ENCODE data around the gene PXN.

GRCh38 chr12:120264086-120264903, 1.2 kb downstream of the PXN start:
- TF ChIP-seq SMAD1 (IDR thresholded peaks at IDR 0.05; ENCODE audit: low read depth, partially characterized antibody) (no peak), SP1 (IDR thresholded peaks at IDR 0.05; ENCODE audit: low read depth, low read length) (no peak), ZBTB4 (CRISPR knock-in tag; IDR thresholded peaks at IDR 0.05) (no peak), JUND (IDR thresholded peaks at IDR 0.05; ENCODE audit: low read depth, low read length) (no peak), POLR2AphosphoS2 (IDR thresholded peaks at IDR 0.05; ENCODE audit: low read depth, low read length) (no peak), MAX (IDR thresholded peaks at IDR 0.05; ENCODE audit: low read depth, low read length) (no peak), ZBTB11 (CRISPR knock-in tag; IDR thresholded peaks at IDR 0.05) (no peak), CEBPB (IDR thresholded peaks at IDR 0.05; ENCODE audit: borderline replicate concordance in 1 of 2, low read depth in 2 of 2, low read length in 2 of 2) (no peak), CTCF (IDR thresholded peaks at IDR 0.05 in 2 of 3, conservative IDR thresholded peaks at IDR 0.05 in 1 of 3; ENCODE audit: control insufficient read depth in 2 of 3, extremely low read depth in 1 of 3, insufficient read depth in 1 of 3, low read depth in 3 of 3, low read length in 3 of 3) (no peak), ATF3 (IDR thresholded peaks at IDR 0.05; ENCODE audit: borderline replicate concordance, extremely low read depth, low read depth, low read length) (no peak), ESRRA (IDR thresholded peaks at IDR 0.05; ENCODE audit: low read length) (no peak), RFX5 (IDR thresholded peaks at IDR 0.05; ENCODE audit: low read depth, low read length) (no peak), RAD21 (IDR thresholded peaks at IDR 0.05; ENCODE audit: insufficient read depth, low read depth, low read length) (no peak)
